ENCODE results near the gene ZFAND3.

GRCh38 chr6:37910998-37911397 is 91.5 kb downstream of the ZFAND3 start:
- TF ChIP-seq, protein P1, sequence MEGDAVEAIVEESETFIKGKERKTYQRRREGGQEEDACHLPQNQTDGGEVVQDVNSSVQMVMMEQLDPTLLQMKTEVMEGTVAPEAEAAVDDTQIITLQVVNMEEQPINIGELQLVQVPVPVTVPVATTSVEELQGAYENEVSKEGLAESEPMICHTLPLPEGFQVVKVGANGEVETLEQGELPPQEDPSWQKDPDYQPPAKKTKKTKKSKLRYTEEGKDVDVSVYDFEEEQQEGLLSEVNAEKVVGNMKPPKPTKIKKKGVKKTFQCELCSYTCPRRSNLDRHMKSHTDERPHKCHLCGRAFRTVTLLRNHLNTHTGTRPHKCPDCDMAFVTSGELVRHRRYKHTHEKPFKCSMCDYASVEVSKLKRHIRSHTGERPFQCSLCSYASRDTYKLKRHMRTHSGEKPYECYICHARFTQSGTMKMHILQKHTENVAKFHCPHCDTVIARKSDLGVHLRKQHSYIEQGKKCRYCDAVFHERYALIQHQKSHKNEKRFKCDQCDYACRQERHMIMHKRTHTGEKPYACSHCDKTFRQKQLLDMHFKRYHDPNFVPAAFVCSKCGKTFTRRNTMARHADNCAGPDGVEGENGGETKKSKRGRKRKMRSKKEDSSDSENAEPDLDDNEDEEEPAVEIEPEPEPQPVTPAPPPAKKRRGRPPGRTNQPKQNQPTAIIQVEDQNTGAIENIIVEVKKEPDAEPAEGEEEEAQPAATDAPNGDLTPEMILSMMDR (IDR thresholded peaks at IDR 0.05): no peak
- TF ChIP-seq POLR2A (IDR thresholded peaks at IDR 0.05) (no peak), EP300 (IDR thresholded peaks at IDR 0.05) (no peak)

All from stomach (tissue), 4 donors.